Measurements from ENCODE around the gene THRA.

The THRA gene

GRCh38 chr17:40059729-40060475, 2.9 kb upstream of the THRA start:
- no peak overlapping the region for H3K27ac ChIP-seq (replicated peaks)
- no peak for TF ChIP-seq POLR2AphosphoS5 (IDR thresholded peaks at IDR 0.05; ENCODE audit: low read depth)
- no peak for TF ChIP-seq SPI1 (IDR thresholded peaks at IDR 0.05; ENCODE audit: borderline replicate concordance, low read depth)
- no peak for TF ChIP-seq CTCF (IDR thresholded peaks at IDR 0.05; ENCODE audit: insufficient read depth, low read length)
- TF ChIP-seq REST (IDR thresholded peaks at IDR 0.05; ENCODE audit: insufficient replicate concordance, low read depth) = no peak
- TF ChIP-seq GABPA (IDR thresholded peaks at IDR 0.05; ENCODE audit: low read depth) = no peak
- no peak overlapping the region for H3K4me3 ChIP-seq (replicated peaks; ENCODE audit: insufficient read depth, low read length)
- no peak for DNase-seq (ENCODE audit: low read depth in 1 of 2, low spot score in 1 of 2)
- H3K27me3 ChIP-seq (ENCODE audit: insufficient read depth, poor library complexity, severe bottlenecking) = no peaks in the 10 kb centered on the region

GRCh38 chr17:40060887-40061608, 1.7 kb upstream of the THRA start:
- Histone ChIP-seq H3K27ac (replicated peaks) (no peak overlapping the region), H3K27me3 (ENCODE audit: insufficient read depth, poor library complexity, severe bottlenecking) (no peaks in the 10 kb centered on the region), H3K4me3 (replicated peaks; ENCODE audit: insufficient read depth, low read length) (no peak overlapping the region)
- DNase-seq (ENCODE audit: low read depth in 1 of 2, low spot score in 1 of 2) = no peak
- TF ChIP-seq SPI1 (IDR thresholded peaks at IDR 0.05; ENCODE audit: borderline replicate concordance, low read depth) (no peak), POLR2AphosphoS5 (IDR thresholded peaks at IDR 0.05; ENCODE audit: low read depth) (no peak), CTCF (IDR thresholded peaks at IDR 0.05; ENCODE audit: insufficient read depth, low read length) (no peak), GABPA (IDR thresholded peaks at IDR 0.05; ENCODE audit: low read depth) (no peak), REST (IDR thresholded peaks at IDR 0.05; ENCODE audit: insufficient replicate concordance, low read depth) (no peak)

GRCh38 chr17:40061609-40062038, 1.1 kb upstream of the THRA start:
- no peak overlapping the region for H3K4me3 ChIP-seq (replicated peaks; ENCODE audit: insufficient read depth, low read length)
- no peak for DNase-seq (ENCODE audit: low read depth in 1 of 2, low spot score in 1 of 2)
- no peaks in the 10 kb centered on the region for H3K27me3 ChIP-seq (ENCODE audit: insufficient read depth, poor library complexity, severe bottlenecking)
- no peak overlapping the region for H3K27ac ChIP-seq (replicated peaks)
- TF ChIP-seq REST (IDR thresholded peaks at IDR 0.05; ENCODE audit: insufficient replicate concordance, low read depth) (no peak), CTCF (IDR thresholded peaks at IDR 0.05; ENCODE audit: insufficient read depth, low read length) (no peak), GABPA (IDR thresholded peaks at IDR 0.05; ENCODE audit: low read depth) (no peak), POLR2AphosphoS5 (IDR thresholded peaks at IDR 0.05; ENCODE audit: low read depth) (no peak), SPI1 (IDR thresholded peaks at IDR 0.05; ENCODE audit: borderline replicate concordance, low read depth) (no peak)
